GM12878 (cell line): ENCODE measurements around the gene NUB1. TPM values are rescaled to one million over a fixed set of nuclear protein-coding genes. Genes with fewer than 3 reads are reported as not detected.

ENCODE experiments used
- ATAC-seq: fragments of 200-7000 bp; cut with Tn5 transposase; 3 replicates; pipeline ENCODE4 v1.9.1; 2020; ENCODE audit warnings: mild to moderate bottlenecking, moderate library complexity
- BruUV-seq: library from RNA; stranded (reverse); fragments of 400-500 nt; replicated peaks from 2 replicates; lab custom pipeline; 2021; lab: Mats Ljungman, UMichigan
- CTCF ChIA-PET: fragments of 300-600 bp; sonication (Branson Sonifier 250); formaldehyde crosslinking; extraction: SDS; loops from one replicate; lab custom pipeline; 2021; ENCODE audit warnings: inconsistent platforms; lab: Yijun Ruan, JAX
- POLR2A ChIA-PET: fragments of 350-600 bp; formaldehyde crosslinking; extraction: SDS; loops from one replicate; lab custom pipeline; 2021; ENCODE audit warnings: inconsistent platforms; lab: Charles Lee
- RAD21 ChIA-PET: fragments of 300-600 bp; sonication (Branson Sonifier 250); formaldehyde crosslinking; loops from one replicate; lab custom pipeline; 2023; ENCODE audit warnings: antibody characterized with exemption; ENCODE audit not compliant: unreplicated experiment; lab: Charles Lee
- SMC1A ChIA-PET: fragments of 300-600 bp; sonication (Branson Sonifier 250); formaldehyde crosslinking; loops from one replicate; lab custom pipeline; 2023; ENCODE audit not compliant: unreplicated experiment, uncharacterized antibody; lab: Charles Lee
- DNase-seq: peaks from one replicate; pipeline ENCODE4 v3.0.0-alpha.2; 2011; ENCODE audit warnings: low read depth, low spot score
- FAIRE-seq: peaks from 3 replicates; lab custom pipeline; 2011; peaks lifted over from hg19 to GRCh38; lab: Jason Lieb, UNC
- H2AFZ ChIP-seq: 2 replicates; pipeline ENCODE4 v1.6.0; 2011; ENCODE audit warnings: low read depth, low read length, control low read depth; ENCODE audit not compliant: control insufficient read depth
- H3K27ac ChIP-seq: 2 replicates; pipeline ENCODE4 v1.5.1; 2011; ENCODE audit warnings: control low read depth; ENCODE audit not compliant: control insufficient read depth, insufficient read depth
- H3K27me3 ChIP-seq, 2 experiments: replicated peaks in 1 of 2; 2 replicates each; pipeline versions ENCODE4 v1.6.0 to v1.6.1; 2011; ENCODE audit warnings: low read length in 1 of 2; ENCODE audit not compliant: control insufficient read depth in 2 of 2, insufficient read depth in 2 of 2
- H3K36me3 ChIP-seq, 2 experiments: 2 replicates each; pipeline ENCODE4 v1.5.1; 2011; ENCODE audit warnings: low read length in 1 of 2; ENCODE audit not compliant: control insufficient read depth in 2 of 2, insufficient read depth in 2 of 2
- H3K4me1 ChIP-seq: 2 replicates; pipeline ENCODE4 v1.6.1; 2011; ENCODE audit warnings: mild to moderate bottlenecking, low read length, moderate library complexity, mixed read lengths; ENCODE audit not compliant: control insufficient read depth, insufficient read depth
- H3K4me2 ChIP-seq: 2 replicates; pipeline ENCODE4 v1.6.0; 2011; ENCODE audit warnings: control low read depth; ENCODE audit not compliant: control insufficient read depth, insufficient read depth
- H3K4me3 ChIP-seq: fragments of 200-600 bp; sonication (generic); 2 replicates; pipeline ENCODE4 v1.5.1; 2016
- H3K79me2 ChIP-seq: 2 replicates; pipeline ENCODE4 v1.6.0; 2011; ENCODE audit warnings: low read length; ENCODE audit not compliant: control insufficient read depth, insufficient read depth
- H3K9ac ChIP-seq: 2 replicates; pipeline ENCODE4 v1.8.0; 2011; ENCODE audit warnings: low read length, control low read depth, mixed read lengths; ENCODE audit not compliant: control insufficient read depth, insufficient read depth
- H3K9me3 ChIP-seq: replicated peaks from 3 replicates; pipeline ENCODE4 v1.5.1; 2011; ENCODE audit warnings: mild to moderate bottlenecking, low read length; ENCODE audit not compliant: control insufficient read depth, insufficient read depth
- H4K20me1 ChIP-seq: 2 replicates; pipeline ENCODE4 v1.6.0; 2011; ENCODE audit not compliant: control insufficient read depth, insufficient read depth
- BCL11A ChIP-seq: IDR thresholded peaks from 2 replicates; pipeline ENCODE4 v1.6.1; 2011; ENCODE audit warnings: low read depth, low read length
- DPF2 ChIP-seq: fragments of 450-650 bp; IDR thresholded peaks from 2 replicates; pipeline ENCODE4 v1.6.1; 2017; ENCODE audit warnings: mild to moderate bottlenecking
- E4F1 ChIP-seq: fragments of 450-650 bp; IDR thresholded peaks from 2 replicates; pipeline ENCODE4 v1.6.1; 2018; ENCODE audit warnings: borderline replicate concordance, mild to moderate bottlenecking; ENCODE audit not compliant: partially characterized antibody
- FOS ChIP-seq: IDR thresholded peaks from 3 replicates; pipeline ENCODE4 v1.6.1; 2011; ENCODE audit warnings: borderline replicate concordance; ENCODE audit not compliant: insufficient read length; ENCODE audit errors: extremely low read depth
- FOXM1 ChIP-seq: IDR thresholded peaks from 2 replicates; pipeline ENCODE4 v1.6.1; 2012; ENCODE audit warnings: low read depth, mild to moderate bottlenecking, inconsistent platforms, low read length, moderate library complexity
- HDGF ChIP-seq: fragments of 450-650 bp; IDR thresholded peaks from 2 replicates; pipeline ENCODE4 v1.6.1; 2016; ENCODE audit warnings: antibody characterized with exemption
- NR2F1 ChIP-seq: fragments of 450-650 bp; conservative IDR thresholded peaks from 2 replicates; pipeline ENCODE4 v1.6.1; 2017; ENCODE audit warnings: mild to moderate bottlenecking
- POLR2AphosphoS2 ChIP-seq: IDR thresholded peaks from 2 replicates; pipeline ENCODE4 v1.6.1; 2011; ENCODE audit warnings: low read depth, mild to moderate bottlenecking, low read length, improper control_type of control experiment, moderate library complexity
- STAT3 ChIP-seq: IDR thresholded peaks from 2 replicates; pipeline ENCODE4 v1.6.1; 2011; ENCODE audit warnings: low read depth, low read length, improper control_type of control experiment
- TCF7 ChIP-seq: IDR thresholded peaks from 2 replicates; pipeline ENCODE4 v1.6.1; 2014; ENCODE audit warnings: antibody characterized with exemption, borderline replicate concordance
- ZBTB4 ChIP-seq: fragments of 450-650 bp; formaldehyde crosslinking; IDR thresholded peaks from 2 replicates; pipeline ENCODE4 v1.4.0; 2022; ENCODE audit warnings: mild to moderate bottlenecking, moderate library complexity
- ZNF384 ChIP-seq: IDR thresholded peaks from 2 replicates; pipeline ENCODE4 v1.6.1; 2012; ENCODE audit warnings: low read depth, mild to moderate bottlenecking, low read length, improper control_type of control experiment, borderline replicate concordance
- ZNF622 ChIP-seq: fragments of 450-650 bp; IDR thresholded peaks from 2 replicates; pipeline ENCODE4 v1.6.1; 2017; ENCODE audit warnings: mild to moderate bottlenecking, inconsistent platforms
- WGBS: methylation state at CpG from one replicate; pipeline ENCODE4 v1.1.6; 2016; ENCODE audit warnings: low lambda C conversion rate; ENCODE audit not compliant: insufficient replicate concordance, insufficient coverage; ENCODE audit errors: missing lambda C conversion rate; 5-methylcytosine and 5-hydroxymethylcytosine counted together
- in situ Hi-C: fragments of 300-500 bp; cut with MboI; formaldehyde crosslinking; loops from 9 replicates; pipeline ENCODE4 v1.14.3; 2018; ENCODE audit warnings: mixed read lengths
- intact Hi-C: fragments of 100-400 bp; cut with micrococcal nuclease; formaldehyde crosslinking; loops from one replicate; pipeline ENCODE4 v1.14.2; 2022; ENCODE audit not compliant: unreplicated experiment
- polyA plus RNA-seq, 11 experiments: library from polyadenylated mRNA; depleted of rRNA in 4 of 11; unstranded in 6 of 11; stranded (reverse) in 5 of 11; fragments of >200 nt; fragmentation: Nextera tagmentation in 4 of 11; fragmentation: Illumina TruSeq in 1 of 11; extraction: Ambion mirVana in 4 of 11; extraction: Trizol in 1 of 11; gene quantifications; 1 replicate in 1 of 11; 2 replicates in 10 of 11; pipeline versions ENCODE4 v1.2.1 to v1.2.3, GENCODE V29; 2011 to 2016; ENCODE audit warnings: inconsistent platforms in 2 of 11, missing spikeins in 2 of 11, low read depth in 1 of 11
- total RNA-seq, 4 experiments: library from RNA; depleted of rRNA in 3 of 4; stranded (reverse); fragments of >200 nt in 3 of 4; fragmentation: Illumina TruSeq in 1 of 4; extraction: Trizol in 1 of 4; gene quantifications; 2 replicates each; pipeline versions ENCODE4 v1.2.1 to v1.2.3, GENCODE V29; 2013 to 2021
- TF ChIP-seq, protein P1 (sequence below): fragments of 450-650 bp; IDR thresholded peaks from 2 replicates; pipeline ENCODE4 v1.6.1; 2016; ENCODE audit warnings: mild to moderate bottlenecking, moderate library complexity, borderline replicate concordance

NUB1 gene
- total and polyA plus RNA-seq, 10 of the 15 experiments (the other 5 are each of a cell fraction or from before 2014, with no cell fraction given) = 24.1 to 102 (median 49.0) TPM

GRCh38 chr7:151342102-151342646 is 562 bp downstream of the NUB1 start:
- ATAC-seq (peak; percentile 72), DNase-seq (peak; percentile 77), FAIRE-seq (peak; percentile 96)
- peak overlapping the region; percentile 77 for H3K27ac ChIP-seq
- peaks cover 24% of the 10 kb centered on the region for H3K79me2 ChIP-seq
- no peak overlapping the region; the same call in 1 of the 2 replicates for H2AFZ ChIP-seq
- H3K36me3 ChIP-seq = peaks cover 0 to 10% of the 10 kb centered on the region in 2 experiments; a peak in 2 of 4 replicates
- WGBS = under 1% methylated on average over 11 of the region's 11 CpGs
- in situ Hi-C loops = no loop called here
- peaks cover 26% of the 10 kb centered on the region for H3K4me1 ChIP-seq
- RAD21 ChIA-PET = interaction anchor here (1.3 to 3.3 kb wide), 3 partner anchors 9 to 291 kb away, joined by 6 to 23 read pairs (median 10); no protein-coding TSS in a partner anchor
- BruUV-seq = TSS peak; percentile 75
- peak overlapping the region; percentile 74 for H3K4me2 ChIP-seq
- intact Hi-C loops = loop anchor here (1.0 to 5.0 kb wide), 3 partner anchors 8 to 175 kb away; partner anchors contain the start of genes ABCF2 and RHEB
- POLR2A ChIA-PET = interaction anchor here (2.0 to 3.2 kb wide), 2 partner anchors 9 to 26 kb away, joined by 8 to 18 read pairs; no protein-coding TSS in a partner anchor
- H3K9me3 ChIP-seq = peaks cover 3% of the 10 kb centered on the region; the same call in 2 of the 3 replicates
- H4K20me1 ChIP-seq = no peaks in the 10 kb centered on the region
- peak overlapping the region; percentile 65 for H3K4me3 ChIP-seq
- H3K27me3 ChIP-seq = no peaks in the 10 kb centered on the region
- SMC1A ChIA-PET = interaction anchor here (1.7 to 6.3 kb wide), 3 partner anchors 10 to 27 kb away, joined by 10 to 58 read pairs (median 27); no protein-coding TSS in a partner anchor
- H3K9ac ChIP-seq = peak overlapping the region; percentile 68; the same call in 1 of the 2 replicates
- CTCF ChIA-PET = interaction anchor here (0.6 to 7.5 kb wide), 4 partner anchors 10 to 291 kb away, joined by 3 to 73 read pairs (median 38); no protein-coding TSS in a partner anchor
- TF ChIP-seq HDGF (no peak), E4F1 (no peak), FOS (no peak), STAT3 (no peak), DPF2 (no peak), ZNF384 (no peak), POLR2AphosphoS2 (no peak), TCF7 (no peak), FOXM1 (peak; percentile 70; the same call in 1 of the 2 replicates), NR2F1 (no peak), BCL11A (peak; percentile 83), ZNF622 (no peak), ZBTB4 (CRISPR knock-in tag) (no peak)
- TF ChIP-seq, protein P1, sequence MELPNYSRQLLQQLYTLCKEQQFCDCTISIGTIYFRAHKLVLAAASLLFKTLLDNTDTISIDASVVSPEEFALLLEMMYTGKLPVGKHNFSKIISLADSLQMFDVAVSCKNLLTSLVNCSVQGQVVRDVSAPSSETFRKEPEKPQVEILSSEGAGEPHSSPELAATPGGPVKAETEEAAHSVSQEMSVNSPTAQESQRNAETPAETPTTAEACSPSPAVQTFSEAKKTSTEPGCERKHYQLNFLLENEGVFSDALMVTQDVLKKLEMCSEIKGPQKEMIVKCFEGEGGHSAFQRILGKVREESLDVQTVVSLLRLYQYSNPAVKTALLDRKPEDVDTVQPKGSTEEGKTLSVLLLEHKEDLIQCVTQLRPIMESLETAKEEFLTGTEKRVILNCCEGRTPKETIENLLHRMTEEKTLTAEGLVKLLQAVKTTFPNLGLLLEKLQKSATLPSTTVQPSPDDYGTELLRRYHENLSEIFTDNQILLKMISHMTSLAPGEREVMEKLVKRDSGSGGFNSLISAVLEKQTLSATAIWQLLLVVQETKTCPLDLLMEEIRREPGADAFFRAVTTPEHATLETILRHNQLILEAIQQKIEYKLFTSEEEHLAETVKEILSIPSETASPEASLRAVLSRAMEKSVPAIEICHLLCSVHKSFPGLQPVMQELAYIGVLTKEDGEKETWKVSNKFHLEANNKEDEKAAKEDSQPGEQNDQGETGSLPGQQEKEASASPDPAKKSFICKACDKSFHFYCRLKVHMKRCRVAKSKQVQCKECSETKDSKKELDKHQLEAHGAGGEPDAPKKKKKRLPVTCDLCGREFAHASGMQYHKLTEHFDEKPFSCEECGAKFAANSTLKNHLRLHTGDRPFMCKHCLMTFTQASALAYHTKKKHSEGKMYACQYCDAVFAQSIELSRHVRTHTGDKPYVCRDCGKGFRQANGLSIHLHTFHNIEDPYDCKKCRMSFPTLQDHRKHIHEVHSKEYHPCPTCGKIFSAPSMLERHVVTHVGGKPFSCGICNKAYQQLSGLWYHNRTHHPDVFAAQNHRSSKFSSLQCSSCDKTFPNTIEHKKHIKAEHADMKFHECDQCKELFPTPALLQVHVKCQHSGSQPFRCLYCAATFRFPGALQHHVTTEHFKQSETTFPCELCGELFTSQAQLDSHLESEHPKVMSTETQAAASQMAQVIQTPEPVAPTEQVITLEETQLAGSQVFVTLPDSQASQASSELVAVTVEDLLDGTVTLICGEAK = peak; percentile 29; the same call in 1 of the 2 replicates
